Superior temporal gyrus (tissue), 1 donor: ENCODE results near the gene CBFA2T3.
A peak's percentile ranks its signal among the peaks of the same experiment; 100 is the strongest.
"Not testable (repeated sequence)": the region's sequence is repeated elsewhere in the genome, so short reads cannot be mapped to it uniquely, and the experiment has no call there.

Experiments
- DNase-seq: peaks from one replicate; pipeline ENCODE4 v3.0.0-alpha.2; 2016; ENCODE audit errors: extremely low spot score

The CBFA2T3 gene

GRCh38 chr16:88977018-88977811, at the start of gene CBFA2T3:
Gene CBFA2T3 (minus strand): TSS chr16:88977207. CDS start chr16:88976807, 400 bp downstream.
- DNase-seq: peak; percentile 8

- DNase-seq: no peak
Observed at GRCh38 chr16:89026121-89026612, 49.2 kb upstream of the CBFA2T3 start.

GRCh38 chr16:89025636-89026035, 48.6 kb upstream of the CBFA2T3 start:
- DNase-seq: no peak

GRCh38 chr16:89024546-89025060, 47.6 kb upstream of the CBFA2T3 start:
- DNase-seq: no peak

- no peak for DNase-seq
Observed at GRCh38 chr16:89023621-89024511, 46.9 kb upstream of the CBFA2T3 start.

- no peak for DNase-seq
Observed at GRCh38 chr16:89023151-89023551, 46.1 kb upstream of the CBFA2T3 start.

- DNase-seq: no peak
Observed at GRCh38 chr16:89022051-89022836, 45.2 kb upstream of the CBFA2T3 start.

GRCh38 chr16:89020925-89021595, 44.1 kb upstream of the CBFA2T3 start:
- no peak for DNase-seq

GRCh38 chr16:89020068-89020924, 43.3 kb upstream of the CBFA2T3 start:
- no peak for DNase-seq

GRCh38 chr16:89019511-89019910, 42.5 kb upstream of the CBFA2T3 start:
- no peak for DNase-seq

- DNase-seq: no peak
Observed at GRCh38 chr16:89018282-89019158, 41.5 kb upstream of the CBFA2T3 start.

GRCh38 chr16:89017543-89018281, 40.7 kb upstream of the CBFA2T3 start:
- no peak for DNase-seq

GRCh38 chr16:89016561-89016960, 39.6 kb upstream of the CBFA2T3 start:
- DNase-seq: not testable (repeated sequence)

GRCh38 chr16:89015271-89015859, 38.4 kb upstream of the CBFA2T3 start:
- no peak for DNase-seq

GRCh38 chr16:89014403-89015230, 37.6 kb upstream of the CBFA2T3 start:
- DNase-seq: no peak

- DNase-seq: no peak
Observed at GRCh38 chr16:89013692-89014402, 36.8 kb upstream of the CBFA2T3 start.
